NCI-H2029 (cell line): ENCODE measurements around the gene PRKCA.
"Not testable (repeated sequence)": the region's sequence is repeated elsewhere in the genome, so short reads cannot be mapped to it uniquely, and the experiment has no call there.

Experiments used
- DNase-seq: peaks from one replicate; lab custom pipeline; 2025; lab: John Stamatoyannopoulos, UW

Gene PRKCA

GRCh38 chr17:66578781-66579489, 276.5 kb downstream of the PRKCA start:
- no peak for DNase-seq

DNA sequence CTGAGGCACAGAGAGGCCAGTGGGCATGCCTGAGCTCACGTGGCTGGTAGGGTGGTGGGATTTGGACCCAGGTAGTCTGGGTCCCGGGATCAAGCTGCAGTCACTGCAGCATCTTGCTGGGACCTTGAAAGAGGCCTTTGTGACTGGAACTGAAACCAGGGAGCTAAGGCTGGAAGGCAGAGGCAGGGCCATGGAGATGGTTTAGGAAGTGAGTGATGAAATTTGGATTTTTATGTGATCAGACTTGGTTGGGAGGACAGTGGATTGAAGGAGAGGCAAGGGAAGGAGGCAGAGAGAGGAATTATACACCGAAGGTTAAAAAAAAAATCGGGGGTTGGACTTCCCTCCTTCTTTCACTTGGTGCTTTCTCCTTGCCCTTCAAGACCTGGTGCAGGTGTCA, 277.1 kb downstream of the PRKCA start:
- DNase-seq: no peak

DNA sequence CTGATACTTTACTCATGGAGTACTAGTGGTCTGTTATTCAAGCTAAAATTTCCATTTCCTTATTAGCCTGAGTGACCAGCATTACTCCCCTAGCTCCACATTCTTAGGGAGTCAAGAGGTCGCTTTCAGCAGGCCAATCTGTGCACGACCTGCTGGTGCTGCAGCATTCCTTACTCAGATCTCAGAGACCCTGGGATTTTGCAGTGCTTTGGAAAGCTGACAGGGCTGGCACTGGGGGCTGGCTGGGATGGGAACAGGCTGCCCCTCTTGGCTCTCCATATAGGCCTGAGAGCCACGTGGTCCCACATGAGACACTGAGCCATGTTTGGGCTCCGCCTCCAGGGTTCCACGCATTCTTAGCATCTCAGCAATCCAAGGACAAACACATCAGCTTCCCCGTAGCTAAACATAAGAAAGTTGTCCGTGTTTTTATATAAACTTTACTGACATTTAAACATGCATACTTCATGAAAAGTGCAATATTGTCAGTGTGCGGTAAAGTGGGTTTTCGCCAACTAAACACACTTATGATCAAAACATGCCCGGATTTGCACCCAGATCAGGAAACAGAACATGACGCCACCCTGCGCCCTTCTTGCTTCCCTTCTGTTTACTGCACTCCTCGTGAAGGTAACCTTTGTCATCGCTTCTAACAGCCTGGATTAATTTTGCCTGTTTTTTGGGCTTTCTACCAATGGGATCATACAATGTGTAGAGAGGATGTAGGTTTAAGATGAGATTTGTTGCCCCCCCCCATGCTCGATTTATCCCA, 278.0 kb downstream of the PRKCA start:
- no peak for DNase-seq

- DNase-seq: no peak
These were observed 278.6 kb downstream of the PRKCA start for GRCh38 chr17:66580956-66581391.

DNA sequence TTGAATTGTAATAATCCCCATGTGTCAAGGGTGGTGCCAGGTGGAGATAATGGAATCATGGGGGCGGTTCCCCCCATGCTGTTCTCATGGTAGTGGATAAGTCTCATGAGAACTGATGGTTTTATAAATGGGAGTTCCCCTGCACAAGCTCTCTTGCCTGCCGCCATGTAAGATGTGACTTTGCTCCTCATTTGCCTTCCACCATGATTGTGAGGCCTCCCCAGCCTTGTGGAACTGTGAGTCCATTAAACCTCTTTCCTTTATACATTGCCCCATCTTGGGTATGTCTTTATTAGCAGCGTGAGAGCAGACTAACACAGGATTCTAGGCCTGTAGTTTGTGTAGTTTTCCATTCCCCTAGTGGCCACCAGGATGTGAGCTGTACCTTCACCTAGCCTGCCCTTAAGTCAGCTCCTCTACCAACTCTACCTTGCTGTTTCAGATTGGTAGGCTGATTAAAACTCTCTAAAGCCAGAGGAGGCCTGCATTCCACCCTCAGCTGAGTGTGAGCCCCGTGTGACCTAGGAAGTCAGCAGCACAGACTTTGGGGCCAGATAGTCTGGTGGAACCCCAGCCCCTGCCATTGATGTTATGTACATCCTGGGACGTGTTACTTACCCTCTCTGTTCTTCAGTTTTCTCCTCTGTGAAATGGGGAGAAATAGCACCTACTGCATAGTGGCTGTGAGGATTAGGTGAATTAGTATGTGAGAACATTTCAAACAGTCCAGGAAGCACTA, 280.1 kb downstream of the PRKCA start:
- no peak for DNase-seq

DNA sequence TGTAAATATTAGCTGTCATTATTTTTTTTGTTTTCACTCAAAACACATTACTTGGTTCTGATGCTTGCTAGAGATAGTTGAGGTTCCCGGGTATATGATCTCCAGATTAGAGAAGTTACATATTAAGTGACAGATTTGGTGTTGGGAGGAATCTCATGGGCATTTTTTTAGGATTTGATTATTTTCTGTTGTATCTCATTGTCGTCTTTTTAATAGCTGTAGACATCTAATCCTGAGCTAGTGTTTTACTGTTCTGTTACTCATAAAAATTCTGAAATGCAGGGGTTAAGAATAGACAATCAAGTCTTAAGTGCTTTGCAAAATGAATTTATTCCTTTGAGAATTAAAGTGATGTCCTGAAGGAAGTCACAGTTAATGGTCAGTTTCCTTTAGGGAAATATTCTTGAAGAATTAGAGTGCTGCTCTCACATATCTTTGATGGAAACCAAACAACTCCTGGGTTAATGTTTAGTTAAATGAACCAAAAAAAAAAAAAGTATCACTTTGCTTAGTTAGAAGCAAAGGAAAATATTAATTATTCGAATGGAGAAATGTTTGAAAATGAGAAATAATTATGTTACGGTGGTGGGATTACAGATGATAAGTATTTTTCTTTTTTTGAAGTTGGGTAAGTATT, 280.8 kb downstream of the PRKCA start:
- no peak for DNase-seq

GRCh38 chr17:66584927-66585326, 282.5 kb downstream of the PRKCA start:
- no peak for DNase-seq

GRCh38 chr17:66585472-66585871, 283.1 kb downstream of the PRKCA start:
- DNase-seq: no peak

GRCh38 chr17:66589892-66590291, 287.5 kb downstream of the PRKCA start:
- no peak for DNase-seq

DNA sequence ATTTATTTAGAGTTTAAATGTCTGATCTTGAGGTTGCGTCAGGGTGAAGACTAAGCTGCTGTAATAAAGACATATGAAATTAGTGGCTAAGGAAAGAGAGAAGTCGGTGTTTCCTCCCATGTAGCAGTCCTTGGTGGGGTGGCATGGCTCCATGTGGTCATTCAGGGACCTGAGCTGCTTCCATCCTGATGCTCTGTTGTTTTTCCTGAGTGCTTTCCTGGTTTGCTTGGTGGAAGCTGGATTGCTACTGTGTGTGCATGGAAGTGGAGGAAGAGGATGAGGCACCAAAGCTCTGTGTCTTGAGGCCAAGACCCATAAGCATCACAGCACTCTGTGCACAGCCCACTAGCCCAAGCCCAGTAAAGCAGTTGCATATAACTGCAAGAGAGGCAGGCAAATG, 290.7 kb downstream of the PRKCA start:
- no peak for DNase-seq

GRCh38 chr17:66595893-66596292, 293.5 kb downstream of the PRKCA start:
- no peak for DNase-seq

- no peak for DNase-seq
These were observed 300.4 kb downstream of the PRKCA start for GRCh38 chr17:66602659-66603384.

DNA sequence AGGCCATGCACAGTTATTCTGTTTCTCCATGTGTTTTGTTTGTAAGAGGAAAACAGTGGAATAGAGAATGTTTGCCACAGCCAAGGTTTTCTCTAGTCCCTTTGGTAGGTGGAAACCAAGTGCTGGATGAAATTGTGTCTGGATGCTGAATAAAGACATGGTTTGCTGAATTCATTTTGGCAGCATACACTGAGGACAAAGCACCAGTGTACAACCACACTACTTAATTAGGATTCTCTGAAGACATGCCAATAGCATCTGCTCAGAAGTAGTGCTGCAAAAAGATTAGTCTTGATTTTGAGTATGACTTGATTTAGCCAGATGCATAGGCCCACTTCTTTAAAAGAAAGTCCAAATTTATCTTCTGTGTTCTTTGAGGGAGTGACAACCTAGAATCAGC, 302.0 kb downstream of the PRKCA start:
- DNase-seq: no peak

GRCh38 chr17:66605541-66605940, 303.1 kb downstream of the PRKCA start:
- no peak for DNase-seq

GRCh38 chr17:66610361-66611133, 308.1 kb downstream of the PRKCA start:
- DNase-seq: no peak

GRCh38 chr17:66611397-66611796, 309.0 kb downstream of the PRKCA start:
- no peak for DNase-seq

- no peak for DNase-seq
These were observed 310.6 kb downstream of the PRKCA start for GRCh38 chr17:66612993-66613392.

DNA sequence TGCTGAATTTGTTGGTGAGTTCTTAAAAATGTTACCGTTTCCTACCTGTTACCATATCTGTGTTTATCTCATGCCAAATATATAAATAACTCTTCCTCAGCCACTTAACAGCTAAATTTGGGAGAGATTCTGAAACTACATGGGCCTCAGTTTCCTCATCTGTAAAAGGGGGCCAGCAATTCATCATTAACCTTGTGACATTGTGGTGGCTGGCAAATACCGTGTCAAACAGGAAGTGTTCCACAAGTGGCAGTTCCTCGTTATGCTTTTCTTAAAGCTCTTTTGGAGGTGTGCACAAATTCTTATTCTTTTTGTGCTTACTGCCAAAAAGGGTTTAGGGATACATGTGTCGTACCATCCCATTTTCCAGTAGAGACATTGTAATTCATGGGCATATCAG, 312.1 kb downstream of the PRKCA start:
- DNase-seq: no peak

DNA sequence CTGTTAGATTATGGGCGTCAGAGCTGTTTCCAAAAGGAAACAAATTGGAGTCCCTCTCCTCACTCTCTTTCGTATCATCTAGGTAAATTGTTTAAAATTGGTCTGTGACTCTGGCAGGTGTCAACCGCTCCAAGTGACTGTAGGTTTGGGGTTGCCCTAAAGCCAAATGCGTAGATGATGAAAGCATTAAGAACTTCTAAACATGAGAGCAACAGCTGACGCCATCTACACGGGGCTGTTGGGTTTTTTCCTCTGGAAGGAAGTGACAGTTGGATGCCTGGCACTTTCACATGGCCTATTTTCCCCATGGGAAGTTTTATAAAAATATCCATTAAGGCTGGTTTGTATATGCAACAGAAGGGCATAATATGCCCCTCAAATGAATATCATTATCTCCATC, 316.8 kb downstream of the PRKCA start:
- no peak for DNase-seq

- DNase-seq: no peak
These were observed 318.1 kb downstream of the PRKCA start for GRCh38 chr17:66620528-66620927.

- DNase-seq: not testable (repeated sequence)
These were observed 322.2 kb downstream of the PRKCA start for GRCh38 chr17:66624630-66625029.
